Suprapubic skin (tissue), 4 donors: ENCODE data around the gene STIP1.

ENCODE experiments used
- CTCF ChIP-seq, 2 donors: fragments of 200-600 bp in 1 of 2; fragments of 450-650 bp in 1 of 2; sonication (generic) in 1 of 2; IDR thresholded peaks; one replicate each; pipeline ENCODE4 v1.5.1; 2016 to 2019; ENCODE audit warnings: antibody characterized with exemption in 2 of 2, mild to moderate bottlenecking in 1 of 2, moderate library complexity in 1 of 2
- POLR2A ChIP-seq, 2 donors: fragments of 450-650 bp; IDR thresholded peaks; one replicate each; pipeline ENCODE4 v1.6.1; 2017; ENCODE audit warnings: antibody characterized with exemption in 2 of 2, mild to moderate bottlenecking in 2 of 2, moderate library complexity in 2 of 2
- POLR2AphosphoS5 ChIP-seq, 3 donors: sonication (generic); formaldehyde crosslinking; IDR thresholded peaks; one replicate each; pipeline ENCODE4 v1.6.1; 2017; ENCODE audit warnings: antibody characterized with exemption in 3 of 3

DNA sequence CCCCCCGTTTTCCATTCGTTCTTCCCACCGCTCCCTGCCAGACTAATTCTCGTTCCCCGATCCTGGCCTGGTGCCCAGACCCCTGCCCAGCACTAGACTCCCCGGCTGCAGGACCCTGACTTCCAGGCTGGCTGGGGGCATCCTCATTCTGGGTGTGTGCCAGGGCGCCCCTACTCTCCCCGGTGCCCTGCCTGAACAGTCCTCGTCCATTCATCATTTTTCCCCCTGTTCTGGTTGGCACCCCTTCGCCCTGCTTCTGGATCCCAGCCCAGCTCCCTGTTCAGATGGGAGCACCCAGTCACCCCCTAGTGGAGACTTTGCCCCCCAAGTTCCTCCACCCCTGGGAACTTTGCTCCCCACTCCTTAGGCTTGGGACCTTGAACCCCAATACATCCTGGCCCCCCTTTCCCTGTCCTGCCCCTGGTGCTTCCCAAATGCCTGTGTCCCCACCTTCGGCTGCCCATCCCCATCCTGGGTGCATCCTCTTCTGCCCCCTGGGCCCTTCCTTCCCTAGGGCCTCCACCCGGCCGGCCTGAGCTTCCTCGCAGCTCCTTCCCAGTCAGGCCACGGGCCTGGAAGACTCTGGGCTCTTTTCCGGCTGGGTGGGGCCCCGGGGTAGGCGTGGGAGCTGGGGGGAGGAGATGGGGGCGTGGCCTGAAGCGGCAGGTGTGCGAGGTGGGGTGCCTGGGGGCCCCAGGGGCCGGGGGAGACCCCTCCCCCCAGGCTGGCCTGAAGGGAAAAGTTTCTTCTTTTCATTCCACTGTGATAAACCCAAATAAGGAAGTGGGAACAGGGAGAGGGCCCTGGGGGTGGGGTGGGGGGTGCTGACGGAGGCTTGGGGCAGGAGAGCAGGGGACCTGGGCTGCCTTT, 66.3 kb downstream of the STIP1 start:
- TF ChIP-seq CTCF (IDR thresholded peaks at IDR 0.05) (no peak), POLR2AphosphoS5 (IDR thresholded peaks at IDR 0.05) (no peak), POLR2A (IDR thresholded peaks at IDR 0.05) (no peak)
